ENCODE measurements around the gene C19orf81.

C19orf81 gene

DNA sequence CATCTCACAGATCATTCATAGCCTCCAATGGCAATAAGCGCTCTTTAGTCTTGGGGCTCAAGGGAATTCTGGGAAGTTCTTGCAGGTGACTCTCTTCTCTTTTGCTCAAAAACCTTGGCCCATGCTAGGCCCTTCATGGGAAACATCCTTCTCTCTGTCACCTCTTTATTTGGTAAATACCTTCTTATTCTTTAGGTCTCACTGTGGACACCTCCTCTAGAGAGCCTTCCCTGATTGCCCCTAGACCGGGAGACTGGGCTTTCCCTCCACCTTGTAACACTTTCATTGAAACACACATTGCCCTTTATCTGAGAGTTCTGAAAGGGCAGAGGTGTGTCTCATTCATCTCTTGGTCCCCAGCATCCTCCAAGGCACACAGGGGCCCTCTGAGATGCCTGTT, 1.9 kb downstream of the C19orf81 start:
- H3K9me3 ChIP-seq (ENCODE audit: insufficient read depth, low read length, severe bottlenecking), result no peaks in the 10 kb centered on the region
- H3K9ac ChIP-seq (ENCODE audit: low read depth, low read length), result no peak overlapping the region
- H3K4me2 ChIP-seq (ENCODE audit: insufficient read depth, low read length), result no peak overlapping the region
- no peaks in the 10 kb centered on the region for H3K36me3 ChIP-seq (ENCODE audit: insufficient read depth, low read length)
- ATAC-seq (ENCODE audit: insufficient read depth, low read depth) (no peak), DNase-seq (no peak)
- H3K79me2 ChIP-seq (ENCODE audit: insufficient read depth, low read length), result no peaks in the 10 kb centered on the region
- no peaks in the 10 kb centered on the region for H3K27me3 ChIP-seq (ENCODE audit: insufficient read depth, low read length, poor library complexity)
- no peak overlapping the region for H3K27ac ChIP-seq (ENCODE audit: low read length)
- no peaks in the 10 kb centered on the region for H3K4me1 ChIP-seq (ENCODE audit: insufficient read depth, low read length)
- no peak overlapping the region for H3K4me3 ChIP-seq (ENCODE audit: low read depth in 1 of 2, low read length in 2 of 2)
- TF ChIP-seq, protein P1, sequence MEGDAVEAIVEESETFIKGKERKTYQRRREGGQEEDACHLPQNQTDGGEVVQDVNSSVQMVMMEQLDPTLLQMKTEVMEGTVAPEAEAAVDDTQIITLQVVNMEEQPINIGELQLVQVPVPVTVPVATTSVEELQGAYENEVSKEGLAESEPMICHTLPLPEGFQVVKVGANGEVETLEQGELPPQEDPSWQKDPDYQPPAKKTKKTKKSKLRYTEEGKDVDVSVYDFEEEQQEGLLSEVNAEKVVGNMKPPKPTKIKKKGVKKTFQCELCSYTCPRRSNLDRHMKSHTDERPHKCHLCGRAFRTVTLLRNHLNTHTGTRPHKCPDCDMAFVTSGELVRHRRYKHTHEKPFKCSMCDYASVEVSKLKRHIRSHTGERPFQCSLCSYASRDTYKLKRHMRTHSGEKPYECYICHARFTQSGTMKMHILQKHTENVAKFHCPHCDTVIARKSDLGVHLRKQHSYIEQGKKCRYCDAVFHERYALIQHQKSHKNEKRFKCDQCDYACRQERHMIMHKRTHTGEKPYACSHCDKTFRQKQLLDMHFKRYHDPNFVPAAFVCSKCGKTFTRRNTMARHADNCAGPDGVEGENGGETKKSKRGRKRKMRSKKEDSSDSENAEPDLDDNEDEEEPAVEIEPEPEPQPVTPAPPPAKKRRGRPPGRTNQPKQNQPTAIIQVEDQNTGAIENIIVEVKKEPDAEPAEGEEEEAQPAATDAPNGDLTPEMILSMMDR (IDR thresholded peaks at IDR 0.05; ENCODE audit: borderline replicate concordance, extremely low read depth, low read length, poor library complexity, severe bottlenecking), result no peak
- no peak for TF ChIP-seq EZH2 (IDR thresholded peaks at IDR 0.05; ENCODE audit: borderline replicate concordance, low read depth, low read length, severe bottlenecking)
- H4K20me1 ChIP-seq (ENCODE audit: insufficient read depth, low read length), result no peaks in the 10 kb centered on the region
- no peak overlapping the region for H2AFZ ChIP-seq (ENCODE audit: low read depth, low read length)

DNA sequence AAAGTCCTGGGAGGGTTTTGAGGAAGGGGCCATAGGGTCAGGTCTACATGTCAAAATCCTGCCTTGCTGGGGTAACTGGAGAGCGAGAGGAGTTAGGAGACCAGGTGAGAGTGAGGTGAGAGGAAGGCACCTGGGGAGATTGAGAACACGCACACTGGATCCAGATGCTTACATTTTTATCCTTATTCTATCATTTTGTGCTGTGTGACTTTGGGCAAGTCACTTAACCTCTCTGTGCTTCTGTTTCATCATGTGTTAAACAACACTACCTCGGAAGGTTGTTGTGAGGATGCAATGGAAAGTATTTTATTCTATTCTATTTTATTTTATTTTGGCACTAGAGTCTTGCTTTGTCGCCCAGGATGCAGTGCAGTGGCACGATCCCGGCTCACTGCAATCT, 3.5 kb downstream of the C19orf81 start:
- H3K27me3 ChIP-seq (ENCODE audit: insufficient read depth, low read length, poor library complexity), result no peaks in the 10 kb centered on the region
- no peak overlapping the region for H3K4me3 ChIP-seq (ENCODE audit: low read depth in 1 of 2, low read length in 2 of 2)
- TF ChIP-seq, protein P1 (IDR thresholded peaks at IDR 0.05; ENCODE audit: borderline replicate concordance, extremely low read depth, low read length, poor library complexity, severe bottlenecking), result no peak
- TF ChIP-seq EZH2 (IDR thresholded peaks at IDR 0.05; ENCODE audit: borderline replicate concordance, low read depth, low read length, severe bottlenecking), result no peak
- H3K27ac ChIP-seq (ENCODE audit: low read length), result no peak overlapping the region
- no peaks in the 10 kb centered on the region for H3K9me3 ChIP-seq (ENCODE audit: insufficient read depth, low read length, severe bottlenecking)
- H3K4me2 ChIP-seq (ENCODE audit: insufficient read depth, low read length), result no peak overlapping the region
- DNase-seq, result no peak
- no peaks in the 10 kb centered on the region for H3K36me3 ChIP-seq (ENCODE audit: insufficient read depth, low read length)
- no peaks in the 10 kb centered on the region for H4K20me1 ChIP-seq (ENCODE audit: insufficient read depth, low read length)
- H2AFZ ChIP-seq (ENCODE audit: low read depth, low read length), result no peak overlapping the region
- no peak for ATAC-seq (ENCODE audit: insufficient read depth, low read depth)
- 0 out of 2 replicates have a peak, but pooled peaks cover 2% of the 10 kb centered on the region for H3K4me1 ChIP-seq (ENCODE audit: insufficient read depth, low read length)
- no peak overlapping the region for H3K9ac ChIP-seq (ENCODE audit: low read depth, low read length)
- H3K79me2 ChIP-seq (ENCODE audit: insufficient read depth, low read length), result no peaks in the 10 kb centered on the region

DNA sequence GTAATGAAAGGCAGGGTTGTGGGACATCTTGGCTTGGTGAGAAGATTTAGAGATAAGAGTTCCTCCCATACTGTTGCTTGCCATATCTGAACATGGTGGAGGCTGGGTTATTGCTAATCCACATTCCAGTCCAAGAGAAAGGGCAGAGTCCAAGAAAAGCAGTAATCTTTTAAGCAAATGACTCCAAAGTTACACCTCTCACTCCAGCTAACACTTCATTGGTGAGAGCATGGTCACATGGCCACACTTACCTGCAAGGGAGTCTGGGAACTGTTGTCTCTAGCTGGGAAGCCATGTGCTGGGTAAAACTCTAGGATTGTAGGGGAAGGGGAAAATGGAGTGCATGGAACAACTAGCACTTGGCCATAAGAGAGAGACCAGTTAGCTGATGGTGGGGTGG, 5.6 kb downstream of the C19orf81 start:
- Histone ChIP-seq H3K4me2 (ENCODE audit: insufficient read depth, low read length) (no peak overlapping the region), H3K4me3 (ENCODE audit: low read depth in 1 of 2, low read length in 2 of 2) (no peak overlapping the region), H2AFZ (ENCODE audit: low read depth, low read length) (no peak overlapping the region), H3K36me3 (ENCODE audit: insufficient read depth, low read length) (no peaks in the 10 kb centered on the region), H4K20me1 (ENCODE audit: insufficient read depth, low read length) (no peaks in the 10 kb centered on the region), H3K27ac (ENCODE audit: low read length) (no peak overlapping the region), H3K9ac (ENCODE audit: low read depth, low read length) (no peak overlapping the region), H3K27me3 (ENCODE audit: insufficient read depth, low read length, poor library complexity) (no peaks in the 10 kb centered on the region), H3K4me1 (ENCODE audit: insufficient read depth, low read length) (peaks cover 17% of the 10 kb centered on the region), H3K9me3 (ENCODE audit: insufficient read depth, low read length, severe bottlenecking) (peaks cover 6% of the 10 kb centered on the region), H3K79me2 (ENCODE audit: insufficient read depth, low read length) (no peaks in the 10 kb centered on the region)
- DNase-seq (no peak), ATAC-seq (ENCODE audit: insufficient read depth, low read depth) (no peak)
- TF ChIP-seq EZH2 (IDR thresholded peaks at IDR 0.05; ENCODE audit: borderline replicate concordance, low read depth, low read length, severe bottlenecking), result no peak
- TF ChIP-seq, protein P1 (IDR thresholded peaks at IDR 0.05; ENCODE audit: borderline replicate concordance, extremely low read depth, low read length, poor library complexity, severe bottlenecking), result no peak

DNA sequence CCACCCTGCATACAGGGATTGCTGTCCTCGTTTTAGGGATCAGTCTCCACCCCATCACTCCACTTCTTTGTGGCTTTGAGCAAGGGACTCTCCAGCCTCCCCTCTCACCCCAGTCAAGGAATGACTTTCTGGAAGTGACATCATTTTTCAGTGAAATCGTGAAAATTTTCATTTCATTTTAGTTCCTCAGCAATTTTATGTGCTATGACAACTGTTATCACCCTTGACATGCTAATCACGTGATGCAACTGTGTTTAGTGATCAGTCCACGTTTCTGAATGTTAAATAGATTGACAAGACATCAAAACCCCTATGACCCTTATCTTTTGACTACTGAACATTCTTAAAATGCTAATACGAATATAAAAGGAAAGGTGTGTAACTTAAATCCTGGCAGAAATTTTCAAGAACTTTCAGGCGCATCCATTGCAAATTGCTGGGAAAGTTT, 8.0 kb downstream of the C19orf81 start:
- no peak overlapping the region; the same call in 1 of the 2 replicates for H3K4me2 ChIP-seq (ENCODE audit: insufficient read depth, low read length)
- H3K27me3 ChIP-seq (ENCODE audit: insufficient read depth, low read length, poor library complexity), result no peaks in the 10 kb centered on the region
- H3K9ac ChIP-seq (ENCODE audit: low read depth, low read length), result 0 out of 2 replicates have a peak overlapping the region, but pooled peaks have one; percentile 17
- TF ChIP-seq, protein P1 (IDR thresholded peaks at IDR 0.05; ENCODE audit: borderline replicate concordance, extremely low read depth, low read length, poor library complexity, severe bottlenecking), result no peak
- TF ChIP-seq EZH2 (IDR thresholded peaks at IDR 0.05; ENCODE audit: borderline replicate concordance, low read depth, low read length, severe bottlenecking), result no peak
- DNase-seq (no peak), ATAC-seq (ENCODE audit: insufficient read depth, low read depth) (no peak)
- H3K9me3 ChIP-seq (ENCODE audit: insufficient read depth, low read length, severe bottlenecking), result peaks cover 6% of the 10 kb centered on the region
- H4K20me1 ChIP-seq (ENCODE audit: insufficient read depth, low read length), result no peaks in the 10 kb centered on the region
- no peak overlapping the region for H3K27ac ChIP-seq (ENCODE audit: low read length)
- peak overlapping the region in 1 of 2 experiments; percentile 39; a peak in 2 of 4 replicates for H3K4me3 ChIP-seq (ENCODE audit: low read depth in 1 of 2, low read length in 2 of 2)
- H3K4me1 ChIP-seq (ENCODE audit: insufficient read depth, low read length), result peaks cover 17% of the 10 kb centered on the region
- no peaks in the 10 kb centered on the region for H3K36me3 ChIP-seq (ENCODE audit: insufficient read depth, low read length)
- no peak overlapping the region for H2AFZ ChIP-seq (ENCODE audit: low read depth, low read length)
- no peaks in the 10 kb centered on the region for H3K79me2 ChIP-seq (ENCODE audit: insufficient read depth, low read length)

Data from DND-41 (cell line).